ENCODE measurements around the gene DPRX. TPM values are rescaled to one million over a fixed set of nuclear protein-coding genes. Genes with fewer than 3 reads are reported as not detected.

Gene DPRX
- total RNA-seq = not detected

- POLR2A ChIA-PET = no interaction called here
- no peak within 1 kb of the TSS for H3K27ac Mint-ChIP-seq
- no peaks in the 10 kb centered on the region for H3K36me3 Mint-ChIP-seq (ENCODE audit: low read depth)
- H3K9me3 Mint-ChIP-seq = peaks cover 19% of the 10 kb centered on the region
- no peaks in the 10 kb centered on the region for H3K27me3 Mint-ChIP-seq
- CTCF ChIA-PET = no interaction called here
- no peak for DNase-seq
- no peak within 1 kb of the TSS for H3K4me3 Mint-ChIP-seq
- no peaks in the 10 kb centered on the region for H3K4me1 Mint-ChIP-seq
These were observed at the start of gene DPRX for GRCh38 chr19:53631949-53632407. DPRX (plus strand) TSS chr19:53631999; CDS start chr19:53632107, 108 bp downstream.

- no peak overlapping the region for H3K4me3 Mint-ChIP-seq
- CTCF ChIA-PET = interaction anchor here (0.7 kb wide), 1 partner anchor 801 kb away, joined by 4 read pairs; no protein-coding TSS in a partner anchor
- H3K4me1 Mint-ChIP-seq = no peaks in the 10 kb centered on the region
- no peaks in the 10 kb centered on the region for H3K27me3 Mint-ChIP-seq
- H3K36me3 Mint-ChIP-seq (ENCODE audit: low read depth) = peaks cover 26% of the 10 kb centered on the region
- no peak for DNase-seq
- peaks cover 22% of the 10 kb centered on the region for H3K9me3 Mint-ChIP-seq
- POLR2A ChIA-PET = no interaction called here
- no peak overlapping the region for H3K27ac Mint-ChIP-seq
These were observed 48.6 kb upstream of the DPRX start for GRCh38 chr19:53583181-53583580.

GRCh38 chr19:53586277-53586691 is 45.5 kb upstream of the DPRX start:
- no peaks in the 10 kb centered on the region for H3K4me1 Mint-ChIP-seq
- peaks cover 17% of the 10 kb centered on the region for H3K9me3 Mint-ChIP-seq
- ChIA-PET POLR2A (no interaction called here), CTCF (interaction anchor here (0.7 kb wide), 1 partner anchor 267 kb away, joined by 3 read pairs; no protein-coding TSS in a partner anchor)
- no peak overlapping the region for H3K27ac Mint-ChIP-seq
- H3K36me3 Mint-ChIP-seq (ENCODE audit: low read depth) = peaks cover 6% of the 10 kb centered on the region
- DNase-seq = no peak
- no peak overlapping the region for H3K4me3 Mint-ChIP-seq
- no peaks in the 10 kb centered on the region for H3K27me3 Mint-ChIP-seq

- Mint-ChIP-seq H3K27ac (no peak overlapping the region), H3K27me3 (no peaks in the 10 kb centered on the region), H3K4me3 (no peak overlapping the region), H3K36me3 (ENCODE audit: low read depth) (no peaks in the 10 kb centered on the region), H3K4me1 (no peaks in the 10 kb centered on the region), H3K9me3 (peaks cover 11% of the 10 kb centered on the region)
- no peak for DNase-seq
- POLR2A ChIA-PET = no interaction called here
- CTCF ChIA-PET = no interaction called here
These were observed 36.8 kb upstream of the DPRX start for GRCh38 chr19:53594811-53595509.

GRCh38 chr19:53595510-53595867 is 36.3 kb upstream of the DPRX start:
- no peak overlapping the region for H3K27ac Mint-ChIP-seq
- POLR2A ChIA-PET = no interaction called here
- no peaks in the 10 kb centered on the region for H3K36me3 Mint-ChIP-seq (ENCODE audit: low read depth)
- no peak for DNase-seq
- H3K9me3 Mint-ChIP-seq = peaks cover 11% of the 10 kb centered on the region
- no peaks in the 10 kb centered on the region for H3K4me1 Mint-ChIP-seq
- H3K4me3 Mint-ChIP-seq = no peak overlapping the region
- CTCF ChIA-PET = no interaction called here
- no peaks in the 10 kb centered on the region for H3K27me3 Mint-ChIP-seq

- CTCF ChIA-PET = no interaction called here
- Mint-ChIP-seq H3K4me1 (no peaks in the 10 kb centered on the region), H3K4me3 (no peak overlapping the region), H3K27ac (no peak overlapping the region), H3K9me3 (peaks cover 11% of the 10 kb centered on the region), H3K36me3 (ENCODE audit: low read depth) (no peaks in the 10 kb centered on the region), H3K27me3 (no peaks in the 10 kb centered on the region)
- no peak for DNase-seq
- POLR2A ChIA-PET = no interaction called here
These were observed 35.7 kb upstream of the DPRX start for GRCh38 chr19:53596056-53596455.

- Mint-ChIP-seq H3K27me3 (no peaks in the 10 kb centered on the region), H3K9me3 (peaks cover 10% of the 10 kb centered on the region), H3K36me3 (ENCODE audit: low read depth) (no peaks in the 10 kb centered on the region), H3K4me3 (no peak overlapping the region), H3K4me1 (no peaks in the 10 kb centered on the region), H3K27ac (no peak overlapping the region)
- CTCF ChIA-PET = no interaction called here
- POLR2A ChIA-PET = no interaction called here
- no peak for DNase-seq
These were observed 34.8 kb upstream of the DPRX start for GRCh38 chr19:53597023-53597422.

- no peak for DNase-seq
- Mint-ChIP-seq H3K27ac (no peak overlapping the region), H3K4me3 (no peak overlapping the region), H3K4me1 (no peaks in the 10 kb centered on the region), H3K9me3 (peaks cover 11% of the 10 kb centered on the region), H3K27me3 (no peaks in the 10 kb centered on the region), H3K36me3 (ENCODE audit: low read depth) (no peaks in the 10 kb centered on the region)
- ChIA-PET POLR2A (no interaction called here), CTCF (interaction anchor here (0.7 kb wide), 1 partner anchor 66 kb away, joined by 3 read pairs; no protein-coding TSS in a partner anchor)
These were observed 33.4 kb upstream of the DPRX start for GRCh38 chr19:53598361-53598760.

GRCh38 chr19:53600217-53600616 is 31.6 kb upstream of the DPRX start:
- no peaks in the 10 kb centered on the region for H3K27me3 Mint-ChIP-seq
- no peak overlapping the region for H3K27ac Mint-ChIP-seq
- POLR2A ChIA-PET = no interaction called here
- CTCF ChIA-PET = interaction anchor here (0.6 kb wide), 1 partner anchor 176 kb away, joined by 3 read pairs; no protein-coding TSS in a partner anchor
- peaks cover 16% of the 10 kb centered on the region for H3K9me3 Mint-ChIP-seq
- no peak for DNase-seq
- no peaks in the 10 kb centered on the region for H3K36me3 Mint-ChIP-seq (ENCODE audit: low read depth)
- no peak overlapping the region for H3K4me3 Mint-ChIP-seq
- H3K4me1 Mint-ChIP-seq = no peaks in the 10 kb centered on the region

GRCh38 chr19:53606031-53606430 is 25.8 kb upstream of the DPRX start:
- Mint-ChIP-seq H3K27me3 (no peaks in the 10 kb centered on the region), H3K36me3 (ENCODE audit: low read depth) (no peaks in the 10 kb centered on the region), H3K9me3 (peaks cover 19% of the 10 kb centered on the region), H3K4me3 (no peak overlapping the region), H3K27ac (no peak overlapping the region), H3K4me1 (no peaks in the 10 kb centered on the region)
- POLR2A ChIA-PET = no interaction called here
- DNase-seq = no peak
- CTCF ChIA-PET = no interaction called here

GRCh38 chr19:53608381-53608780 is 23.4 kb upstream of the DPRX start:
- DNase-seq = no peak
- H3K4me1 Mint-ChIP-seq = no peaks in the 10 kb centered on the region
- H3K4me3 Mint-ChIP-seq = no peak overlapping the region
- H3K9me3 Mint-ChIP-seq = peaks cover 25% of the 10 kb centered on the region
- no peak overlapping the region for H3K27ac Mint-ChIP-seq
- H3K36me3 Mint-ChIP-seq (ENCODE audit: low read depth) = no peaks in the 10 kb centered on the region
- CTCF ChIA-PET = no interaction called here
- POLR2A ChIA-PET = interaction anchor here (0.6 kb wide), 1 partner anchor 323 kb away, joined by 3 read pairs; no protein-coding TSS in a partner anchor
- H3K27me3 Mint-ChIP-seq = no peaks in the 10 kb centered on the region

GRCh38 chr19:53612762-53613526 is 18.9 kb upstream of the DPRX start:
- Mint-ChIP-seq H3K4me1 (no peaks in the 10 kb centered on the region), H3K9me3 (peaks cover 20% of the 10 kb centered on the region), H3K36me3 (ENCODE audit: low read depth) (no peaks in the 10 kb centered on the region), H3K27ac (no peak overlapping the region), H3K4me3 (no peak overlapping the region), H3K27me3 (no peaks in the 10 kb centered on the region)
- POLR2A ChIA-PET = no interaction called here
- no peak for DNase-seq
- CTCF ChIA-PET = no interaction called here

- POLR2A ChIA-PET = no interaction called here
- Mint-ChIP-seq H3K4me1 (peaks cover 5% of the 10 kb centered on the region), H3K27me3 (no peaks in the 10 kb centered on the region), H3K4me3 (no peak overlapping the region), H3K27ac (no peak overlapping the region), H3K9me3 (peaks cover 21% of the 10 kb centered on the region), H3K36me3 (ENCODE audit: low read depth) (no peaks in the 10 kb centered on the region)
- no peak for DNase-seq
- CTCF ChIA-PET = no interaction called here
These were observed 9.7 kb upstream of the DPRX start for GRCh38 chr19:53621885-53622740.

Measured in activated CD4-positive, alpha-beta memory T cell treated with anti-CD3 and anti-CD28 coated beads, Interleukin-2, amount 10 ng/mL, durations not matched to agents 7 days and 5 days (primary cell).